H1 (cell line): ENCODE results near the gene LCP1.

Experiments used
- CEBPB ChIP-seq: IDR thresholded peaks from 2 replicates; pipeline ENCODE4 v1.6.1; 2012; ENCODE audit warnings: low read depth, low read length
- KDM4A ChIP-seq: IDR thresholded peaks from one replicate; pipeline ENCODE4 v1.7.1; 2012; ENCODE audit warnings: low read depth, mild to moderate bottlenecking, moderate library complexity, low read length, inconsistent platforms; ENCODE audit not compliant: severe bottlenecking
- POLR2A ChIP-seq, 2 experiments: IDR thresholded peaks; 1 replicate in 1 of 2; 2 replicates in 1 of 2; pipeline ENCODE4 v1.6.1; 2011; ENCODE audit warnings: low read depth in 2 of 2, low read length in 2 of 2, mild to moderate bottlenecking in 2 of 2; ENCODE audit errors: control extremely low read depth in 1 of 2
- POLR2AphosphoS5 ChIP-seq: IDR thresholded peaks from 2 replicates; pipeline ENCODE4 v1.6.1; 2011; ENCODE audit warnings: low read depth, low read length
- SAP30 ChIP-seq: fragments of 300-600 bp; sonication (generic); IDR thresholded peaks from 2 replicates; pipeline ENCODE4 v1.7.1; 2012; ENCODE audit warnings: low read length, moderate library complexity, mild to moderate bottlenecking, inconsistent platforms; ENCODE audit not compliant: insufficient read depth, insufficient replicate concordance
- TF ChIP-seq, protein P1 (sequence below), 3 experiments: IDR thresholded peaks; 1 replicate in 2 of 3; 2 replicates in 1 of 3; pipeline versions ENCODE4 v1.5.1 to v1.6.1; 2011; ENCODE audit warnings: low read length in 3 of 3, mild to moderate bottlenecking in 3 of 3, inconsistent platforms in 2 of 3, low read depth in 1 of 3, moderate library complexity in 1 of 3; ENCODE audit not compliant: insufficient read depth in 1 of 3; ENCODE audit errors: control extremely low read depth in 1 of 3

GRCh38 chr13:46179969-46180763 is 1.8 kb downstream of the LCP1 start:
- TF ChIP-seq CEBPB (no peak), POLR2A (IDR thresholded peaks at IDR 0.05; ENCODE audit: control extremely low read depth in 1 of 2, low read depth in 2 of 2, low read length in 2 of 2) (no peak), KDM4A (no peak), POLR2AphosphoS5 (no peak), SAP30 (no peak)
- TF ChIP-seq, protein P1, sequence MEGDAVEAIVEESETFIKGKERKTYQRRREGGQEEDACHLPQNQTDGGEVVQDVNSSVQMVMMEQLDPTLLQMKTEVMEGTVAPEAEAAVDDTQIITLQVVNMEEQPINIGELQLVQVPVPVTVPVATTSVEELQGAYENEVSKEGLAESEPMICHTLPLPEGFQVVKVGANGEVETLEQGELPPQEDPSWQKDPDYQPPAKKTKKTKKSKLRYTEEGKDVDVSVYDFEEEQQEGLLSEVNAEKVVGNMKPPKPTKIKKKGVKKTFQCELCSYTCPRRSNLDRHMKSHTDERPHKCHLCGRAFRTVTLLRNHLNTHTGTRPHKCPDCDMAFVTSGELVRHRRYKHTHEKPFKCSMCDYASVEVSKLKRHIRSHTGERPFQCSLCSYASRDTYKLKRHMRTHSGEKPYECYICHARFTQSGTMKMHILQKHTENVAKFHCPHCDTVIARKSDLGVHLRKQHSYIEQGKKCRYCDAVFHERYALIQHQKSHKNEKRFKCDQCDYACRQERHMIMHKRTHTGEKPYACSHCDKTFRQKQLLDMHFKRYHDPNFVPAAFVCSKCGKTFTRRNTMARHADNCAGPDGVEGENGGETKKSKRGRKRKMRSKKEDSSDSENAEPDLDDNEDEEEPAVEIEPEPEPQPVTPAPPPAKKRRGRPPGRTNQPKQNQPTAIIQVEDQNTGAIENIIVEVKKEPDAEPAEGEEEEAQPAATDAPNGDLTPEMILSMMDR (IDR thresholded peaks at IDR 0.05; ENCODE audit: control extremely low read depth in 1 of 3, insufficient read depth in 1 of 3, low read depth in 1 of 3, low read length in 3 of 3): no peak
